ENCODE data around the gene GDF2. TPM values are rescaled to one million over a fixed set of nuclear protein-coding genes. Genes with fewer than 3 reads are reported as not detected.

Gene GDF2
- total and polyA plus RNA-seq, 2 experiments from 2014 or later = 0.39 TPM; not detected in 1

DNA sequence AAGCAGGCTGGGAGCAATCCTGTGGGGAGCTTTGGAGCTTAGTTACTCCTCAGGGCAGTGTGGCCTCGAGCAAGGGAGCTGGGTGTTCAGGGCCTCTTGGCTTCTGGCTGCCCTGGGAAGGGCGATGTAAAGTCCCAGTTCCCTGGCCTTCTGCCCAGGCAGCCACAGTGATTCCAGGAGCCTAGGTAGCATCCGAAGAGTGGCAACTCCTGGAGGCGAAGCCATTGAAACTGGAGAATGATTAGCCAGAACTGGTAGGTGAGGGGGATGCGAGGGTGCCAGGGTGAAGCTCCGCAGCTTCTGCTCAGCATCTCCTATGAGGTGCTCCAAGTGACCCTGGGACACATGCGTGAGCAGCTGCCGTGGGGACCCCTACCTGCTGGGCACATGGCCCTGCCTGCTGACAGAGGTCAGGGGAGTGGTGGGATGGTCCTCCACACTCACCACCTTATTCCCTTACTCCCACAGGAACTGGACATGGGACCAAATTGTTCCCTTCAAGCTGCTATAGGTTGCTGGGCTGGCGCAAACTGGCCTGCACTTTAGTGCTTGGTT is 7.8 kb upstream of the GDF2 start:
- DNase-seq (ENCODE audit: low spot score) = no peak
- H3K79me2 ChIP-seq = no peaks in the 10 kb centered on the region
- H3K27me3 ChIP-seq = no peaks in the 10 kb centered on the region
- TF ChIP-seq, protein P1, sequence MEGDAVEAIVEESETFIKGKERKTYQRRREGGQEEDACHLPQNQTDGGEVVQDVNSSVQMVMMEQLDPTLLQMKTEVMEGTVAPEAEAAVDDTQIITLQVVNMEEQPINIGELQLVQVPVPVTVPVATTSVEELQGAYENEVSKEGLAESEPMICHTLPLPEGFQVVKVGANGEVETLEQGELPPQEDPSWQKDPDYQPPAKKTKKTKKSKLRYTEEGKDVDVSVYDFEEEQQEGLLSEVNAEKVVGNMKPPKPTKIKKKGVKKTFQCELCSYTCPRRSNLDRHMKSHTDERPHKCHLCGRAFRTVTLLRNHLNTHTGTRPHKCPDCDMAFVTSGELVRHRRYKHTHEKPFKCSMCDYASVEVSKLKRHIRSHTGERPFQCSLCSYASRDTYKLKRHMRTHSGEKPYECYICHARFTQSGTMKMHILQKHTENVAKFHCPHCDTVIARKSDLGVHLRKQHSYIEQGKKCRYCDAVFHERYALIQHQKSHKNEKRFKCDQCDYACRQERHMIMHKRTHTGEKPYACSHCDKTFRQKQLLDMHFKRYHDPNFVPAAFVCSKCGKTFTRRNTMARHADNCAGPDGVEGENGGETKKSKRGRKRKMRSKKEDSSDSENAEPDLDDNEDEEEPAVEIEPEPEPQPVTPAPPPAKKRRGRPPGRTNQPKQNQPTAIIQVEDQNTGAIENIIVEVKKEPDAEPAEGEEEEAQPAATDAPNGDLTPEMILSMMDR (IDR thresholded peaks at IDR 0.05; ENCODE audit: poor library complexity) = no peak
- H3K9me2 ChIP-seq (replicated peaks; ENCODE audit: insufficient read depth) = no peaks in the 10 kb centered on the region
- H2AFZ ChIP-seq = no peak overlapping the region
- H3K9me3 ChIP-seq (ENCODE audit: low read depth) = no peaks in the 10 kb centered on the region
- no peak overlapping the region for H3K27ac ChIP-seq
- H3K36me3 ChIP-seq (replicated peaks; ENCODE audit: insufficient read depth, low read depth) = no peaks in the 10 kb centered on the region
- no peaks in the 10 kb centered on the region for H3K4me1 ChIP-seq (ENCODE audit: insufficient read depth)
- H3K4me3 ChIP-seq = no peak overlapping the region
- 94% methylated on average over 9 of the region's 9 CpGs for WGBS (ENCODE audit: low lambda C conversion rate, missing lambda C conversion rate)
- no peaks in the 10 kb centered on the region for H4K20me1 ChIP-seq (ENCODE audit: insufficient read depth, poor library complexity, severe bottlenecking)
- H3K4me2 ChIP-seq = no peak overlapping the region

DNA sequence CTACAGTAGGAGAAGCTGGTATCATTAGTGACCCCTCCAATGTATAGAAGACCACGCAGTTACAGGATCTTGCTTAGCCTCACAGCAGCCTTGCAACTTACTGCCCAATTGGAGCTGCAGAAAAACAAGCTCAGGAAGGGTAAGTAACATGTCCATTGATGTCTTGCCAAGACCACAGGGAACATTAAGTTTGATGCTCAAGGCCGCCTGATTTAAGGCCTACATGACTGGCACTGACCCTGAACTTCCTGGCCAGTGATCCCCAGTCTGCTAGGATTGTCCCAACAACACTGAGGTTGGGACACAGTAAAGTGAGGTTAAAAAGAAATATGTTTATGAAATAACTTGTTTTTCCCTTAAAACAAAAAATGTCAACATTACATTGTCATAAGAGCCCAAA is 6.8 kb upstream of the GDF2 start:
- Histone ChIP-seq H3K4me2 (no peak overlapping the region), H4K20me1 (ENCODE audit: insufficient read depth, poor library complexity, severe bottlenecking) (no peaks in the 10 kb centered on the region), H3K27me3 (no peaks in the 10 kb centered on the region), H3K79me2 (no peaks in the 10 kb centered on the region), H3K36me3 (replicated peaks; ENCODE audit: insufficient read depth, low read depth) (no peaks in the 10 kb centered on the region), H3K4me3 (no peak overlapping the region), H3K27ac (no peak overlapping the region), H3K9me3 (ENCODE audit: low read depth) (no peaks in the 10 kb centered on the region), H3K9me2 (replicated peaks; ENCODE audit: insufficient read depth) (no peaks in the 10 kb centered on the region), H2AFZ (no peak overlapping the region), H3K4me1 (ENCODE audit: insufficient read depth) (no peaks in the 10 kb centered on the region)
- TF ChIP-seq, protein P1 (IDR thresholded peaks at IDR 0.05; ENCODE audit: poor library complexity) = no peak
- no peak for TF ChIP-seq EZH2phosphoT487 (IDR thresholded peaks at IDR 0.05; ENCODE audit: low read depth, severe bottlenecking, unreplicated experiment)
- TF ChIP-seq EZH2 (IDR thresholded peaks at IDR 0.05; ENCODE audit: borderline replicate concordance) = no peak
- WGBS (ENCODE audit: low lambda C conversion rate, missing lambda C conversion rate) = 95% methylated on average over 2 of the region's 2 CpGs
- no peak for DNase-seq (ENCODE audit: low spot score)

DNA sequence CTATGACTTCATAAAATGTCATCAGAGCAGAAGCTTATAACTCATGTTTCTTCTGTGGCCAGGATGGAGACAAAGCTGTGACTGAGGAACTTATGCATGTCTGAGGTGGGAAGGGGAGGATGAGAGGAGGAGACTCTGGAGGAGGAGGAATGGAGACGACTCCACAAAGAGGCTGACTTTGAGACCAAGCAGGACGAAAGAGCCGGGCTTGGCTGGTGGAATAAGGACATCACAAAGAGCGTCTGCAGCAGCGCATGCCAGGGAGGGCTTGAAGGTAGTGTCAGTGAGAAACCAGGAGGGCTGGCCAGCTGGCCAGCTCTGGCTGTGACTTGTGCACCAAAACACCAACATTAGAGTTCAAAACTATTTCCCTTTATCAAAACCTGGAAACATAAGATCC is 6.1 kb upstream of the GDF2 start:
- Histone ChIP-seq H3K4me3 (no peak overlapping the region), H3K36me3 (replicated peaks; ENCODE audit: insufficient read depth, low read depth) (no peaks in the 10 kb centered on the region), H3K4me1 (ENCODE audit: insufficient read depth) (no peaks in the 10 kb centered on the region), H3K9me2 (replicated peaks; ENCODE audit: insufficient read depth) (no peaks in the 10 kb centered on the region), H4K20me1 (ENCODE audit: insufficient read depth, poor library complexity, severe bottlenecking) (no peaks in the 10 kb centered on the region), H3K9me3 (ENCODE audit: low read depth) (no peaks in the 10 kb centered on the region), H3K27ac (no peak overlapping the region), H3K4me2 (no peak overlapping the region), H3K79me2 (no peaks in the 10 kb centered on the region), H3K27me3 (no peaks in the 10 kb centered on the region), H2AFZ (no peak overlapping the region)
- TF ChIP-seq, protein P1 (IDR thresholded peaks at IDR 0.05; ENCODE audit: poor library complexity) = no peak
- TF ChIP-seq EZH2 (IDR thresholded peaks at IDR 0.05; ENCODE audit: borderline replicate concordance) = no peak
- TF ChIP-seq EZH2phosphoT487 (IDR thresholded peaks at IDR 0.05; ENCODE audit: low read depth, severe bottlenecking, unreplicated experiment) = no peak
- DNase-seq (ENCODE audit: low spot score) = no peak
- 74% methylated on average over 5 of the region's 5 CpGs for WGBS (ENCODE audit: low lambda C conversion rate, missing lambda C conversion rate)

DNA sequence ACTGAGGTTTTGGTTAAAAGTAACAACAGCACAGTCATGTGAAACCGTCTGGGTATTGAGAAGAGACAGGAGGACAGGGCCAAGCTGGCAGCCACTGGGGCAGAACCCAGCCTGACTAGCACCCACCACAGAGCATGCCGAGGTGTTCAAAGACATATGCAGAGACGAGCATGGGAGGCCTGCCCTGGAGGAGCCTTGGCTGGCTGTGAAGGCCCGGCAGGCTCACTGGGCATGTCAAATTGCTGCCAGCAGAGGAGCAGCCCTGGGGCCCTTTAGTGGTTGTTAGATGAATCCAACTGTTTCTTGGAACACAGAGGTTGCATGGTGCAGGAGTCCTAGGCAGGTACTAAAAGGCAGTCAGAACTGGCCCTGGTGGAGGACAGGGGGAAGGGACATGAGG is 5.0 kb upstream of the GDF2 start:
- no peaks in the 10 kb centered on the region for H3K4me1 ChIP-seq (ENCODE audit: insufficient read depth)
- no peaks in the 10 kb centered on the region for H3K9me2 ChIP-seq (replicated peaks; ENCODE audit: insufficient read depth)
- H2AFZ ChIP-seq = no peak overlapping the region
- WGBS (ENCODE audit: low lambda C conversion rate, missing lambda C conversion rate) = 81% methylated on average over 4 of the region's 4 CpGs
- no peak overlapping the region for H3K4me3 ChIP-seq
- H3K9me3 ChIP-seq (ENCODE audit: low read depth) = no peaks in the 10 kb centered on the region
- no peak overlapping the region for H3K4me2 ChIP-seq
- DNase-seq (ENCODE audit: low spot score) = no peak
- TF ChIP-seq EZH2phosphoT487 (IDR thresholded peaks at IDR 0.05; ENCODE audit: low read depth, severe bottlenecking, unreplicated experiment) (no peak), EZH2 (IDR thresholded peaks at IDR 0.05; ENCODE audit: borderline replicate concordance) (no peak)
- TF ChIP-seq, protein P1 (IDR thresholded peaks at IDR 0.05; ENCODE audit: poor library complexity) = no peak
- H3K27me3 ChIP-seq = peaks cover 4% of the 10 kb centered on the region
- H3K36me3 ChIP-seq (replicated peaks; ENCODE audit: insufficient read depth, low read depth) = no peaks in the 10 kb centered on the region
- H4K20me1 ChIP-seq (ENCODE audit: insufficient read depth, poor library complexity, severe bottlenecking) = no peaks in the 10 kb centered on the region
- H3K27ac ChIP-seq = no peak overlapping the region
- H3K79me2 ChIP-seq = no peaks in the 10 kb centered on the region
